Measurements from ENCODE around the gene AHRR. TPM values are rescaled to one million over a fixed set of nuclear protein-coding genes. Genes with fewer than 3 reads are reported as not detected.

The AHRR gene
- total and polyA plus RNA-seq, 2 experiments from 2014 or later, result 0.27 to 1.8 TPM

GRCh38 chr5:410911-411517 lies 89.5 kb downstream of the AHRR start:
- H3K27ac Mint-ChIP-seq, result peak overlapping the region; percentile 14; the same call in 1 of the 2 replicates
- H3K4me2 ChIP-seq, result no peak overlapping the region
- no peak overlapping the region for H3K27ac ChIP-seq (ENCODE audit: low read depth)
- no peak overlapping the region for H3K4me3 Mint-ChIP-seq
- H3K4me3 ChIP-seq, result no peak overlapping the region
- H3K4me1 ChIP-seq (ENCODE audit: insufficient read depth), result peaks cover 3% of the 10 kb centered on the region; the same call in 1 of the 2 replicates
- DNase-seq (ENCODE audit: low spot score) (no peak), ATAC-seq (no peak)
- H3K27me3 ChIP-seq (ENCODE audit: insufficient read depth), result no peaks in the 10 kb centered on the region
- H4K20me1 ChIP-seq (replicated peaks; ENCODE audit: insufficient read depth), result no peaks in the 10 kb centered on the region
- H3K9me3 Mint-ChIP-seq, result no peaks in the 10 kb centered on the region
- no peaks in the 10 kb centered on the region for H3K79me2 ChIP-seq (replicated peaks; ENCODE audit: insufficient read depth)
- H3K27me3 Mint-ChIP-seq (ENCODE audit: insufficient read depth, low read depth, poor library complexity), result peaks cover 2% of the 10 kb centered on the region
- H3K36me3 Mint-ChIP-seq (ENCODE audit: low read depth), result no peaks in the 10 kb centered on the region
- no peak overlapping the region for H2AFZ ChIP-seq
- no peaks in the 10 kb centered on the region for H3K36me3 ChIP-seq (ENCODE audit: insufficient read depth)
- H3F3A ChIP-seq (replicated peaks; ENCODE audit: low read depth), result no peaks in the 10 kb centered on the region
- H3K4me1 Mint-ChIP-seq, result peaks cover 22% of the 10 kb centered on the region
- H3K9me2 ChIP-seq (ENCODE audit: insufficient read depth), result no peaks in the 10 kb centered on the region
- TF ChIP-seq EZH2 (IDR thresholded peaks at IDR 0.05; ENCODE audit: low read depth, unreplicated experiment), result no peak
- no peak for TF ChIP-seq CREB1 (CRISPR knock-in tag; IDR thresholded peaks at IDR 0.05; ENCODE audit: low read depth)
- TF ChIP-seq EZH2phosphoT487 (IDR thresholded peaks at IDR 0.05; ENCODE audit: unreplicated experiment), result no peak
- TF ChIP-seq NANOG (IDR thresholded peaks at IDR 0.05; ENCODE audit: borderline replicate concordance), result no peak
- TF ChIP-seq POLR2AphosphoS5 (IDR thresholded peaks at IDR 0.05; ENCODE audit: low read depth), result no peak
- TF ChIP-seq, protein P1, sequence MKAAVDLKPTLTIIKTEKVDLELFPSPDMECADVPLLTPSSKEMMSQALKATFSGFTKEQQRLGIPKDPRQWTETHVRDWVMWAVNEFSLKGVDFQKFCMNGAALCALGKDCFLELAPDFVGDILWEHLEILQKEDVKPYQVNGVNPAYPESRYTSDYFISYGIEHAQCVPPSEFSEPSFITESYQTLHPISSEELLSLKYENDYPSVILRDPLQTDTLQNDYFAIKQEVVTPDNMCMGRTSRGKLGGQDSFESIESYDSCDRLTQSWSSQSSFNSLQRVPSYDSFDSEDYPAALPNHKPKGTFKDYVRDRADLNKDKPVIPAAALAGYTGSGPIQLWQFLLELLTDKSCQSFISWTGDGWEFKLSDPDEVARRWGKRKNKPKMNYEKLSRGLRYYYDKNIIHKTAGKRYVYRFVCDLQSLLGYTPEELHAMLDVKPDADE (IDR thresholded peaks at IDR 0.05), result no peak

DNA sequence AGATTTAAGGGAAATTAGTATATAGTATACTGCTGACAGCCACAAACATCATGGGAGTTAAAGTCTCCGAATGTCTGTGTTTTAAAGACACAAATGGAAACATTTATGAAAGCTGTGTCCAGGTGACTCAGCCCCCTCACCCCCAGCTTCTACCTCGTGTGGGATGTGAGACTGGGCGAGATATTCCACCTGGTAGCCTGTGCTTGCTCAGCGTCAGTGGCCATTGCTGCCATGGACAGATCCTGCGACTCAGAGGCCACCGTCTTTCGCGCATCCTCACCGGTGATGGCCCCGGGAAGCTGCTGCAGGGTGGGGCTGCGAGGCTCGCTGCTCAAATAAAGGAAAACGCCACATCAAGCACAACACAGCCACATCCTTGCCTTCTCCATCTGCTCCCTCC lies 90.2 kb downstream of the AHRR start:
- H3K4me1 ChIP-seq (ENCODE audit: insufficient read depth), result peaks cover 3% of the 10 kb centered on the region; the same call in 1 of the 2 replicates
- no peaks in the 10 kb centered on the region for H3K79me2 ChIP-seq (replicated peaks; ENCODE audit: insufficient read depth)
- no peak overlapping the region for H3K4me3 Mint-ChIP-seq
- peaks cover 5% of the 10 kb centered on the region for H3K27me3 Mint-ChIP-seq (ENCODE audit: insufficient read depth, low read depth, poor library complexity)
- no peaks in the 10 kb centered on the region for H3K27me3 ChIP-seq (ENCODE audit: insufficient read depth)
- no peak overlapping the region for H3K27ac Mint-ChIP-seq
- no peak overlapping the region for H3K4me3 ChIP-seq
- no peaks in the 10 kb centered on the region for H4K20me1 ChIP-seq (replicated peaks; ENCODE audit: insufficient read depth)
- no peak overlapping the region for H3K27ac ChIP-seq (ENCODE audit: low read depth)
- H3K9me3 Mint-ChIP-seq, result no peaks in the 10 kb centered on the region
- no peaks in the 10 kb centered on the region for H3K36me3 ChIP-seq (ENCODE audit: insufficient read depth)
- peaks cover 22% of the 10 kb centered on the region for H3K4me1 Mint-ChIP-seq
- H2AFZ ChIP-seq, result no peak overlapping the region
- DNase-seq (ENCODE audit: low spot score) (no peak), ATAC-seq (no peak)
- no peaks in the 10 kb centered on the region for H3K36me3 Mint-ChIP-seq (ENCODE audit: low read depth)
- H3K9me2 ChIP-seq (ENCODE audit: insufficient read depth), result no peaks in the 10 kb centered on the region
- H3F3A ChIP-seq (replicated peaks; ENCODE audit: low read depth), result no peaks in the 10 kb centered on the region
- no peak overlapping the region for H3K4me2 ChIP-seq
- TF ChIP-seq ZNF462 (CRISPR knock-in tag; IDR thresholded peaks at IDR 0.05), result no peak
- TF ChIP-seq EZH2 (IDR thresholded peaks at IDR 0.05; ENCODE audit: low read depth, unreplicated experiment), result no peak
- TF ChIP-seq, protein P1 (IDR thresholded peaks at IDR 0.05), result no peak
- TF ChIP-seq, protein P2, sequence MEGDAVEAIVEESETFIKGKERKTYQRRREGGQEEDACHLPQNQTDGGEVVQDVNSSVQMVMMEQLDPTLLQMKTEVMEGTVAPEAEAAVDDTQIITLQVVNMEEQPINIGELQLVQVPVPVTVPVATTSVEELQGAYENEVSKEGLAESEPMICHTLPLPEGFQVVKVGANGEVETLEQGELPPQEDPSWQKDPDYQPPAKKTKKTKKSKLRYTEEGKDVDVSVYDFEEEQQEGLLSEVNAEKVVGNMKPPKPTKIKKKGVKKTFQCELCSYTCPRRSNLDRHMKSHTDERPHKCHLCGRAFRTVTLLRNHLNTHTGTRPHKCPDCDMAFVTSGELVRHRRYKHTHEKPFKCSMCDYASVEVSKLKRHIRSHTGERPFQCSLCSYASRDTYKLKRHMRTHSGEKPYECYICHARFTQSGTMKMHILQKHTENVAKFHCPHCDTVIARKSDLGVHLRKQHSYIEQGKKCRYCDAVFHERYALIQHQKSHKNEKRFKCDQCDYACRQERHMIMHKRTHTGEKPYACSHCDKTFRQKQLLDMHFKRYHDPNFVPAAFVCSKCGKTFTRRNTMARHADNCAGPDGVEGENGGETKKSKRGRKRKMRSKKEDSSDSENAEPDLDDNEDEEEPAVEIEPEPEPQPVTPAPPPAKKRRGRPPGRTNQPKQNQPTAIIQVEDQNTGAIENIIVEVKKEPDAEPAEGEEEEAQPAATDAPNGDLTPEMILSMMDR (conservative IDR thresholded peaks at IDR 0.05; ENCODE audit: low read depth in 2 of 2), result no peak
